Cardiac fibroblast (primary cell): ENCODE measurements around the gene ALDH1L1.
A peak's percentile ranks its signal among the peaks of the same experiment; 100 is the strongest.

Experiments
- DNase-seq, 2 donors: peaks; one replicate each; pipeline versions ENCODE4 v3.0.0 to v3.0.0-alpha.2; 2010; ENCODE audit warnings: low read depth in 2 of 2
- H3K4me3 ChIP-seq, 2 donors: replicated peaks in 1 of 2; 1 replicate in 1 of 2; 2 replicates in 1 of 2; pipeline ENCODE4 v1.5.1; 2011; ENCODE audit warnings: low read depth in 2 of 2, low read length in 2 of 2, mild to moderate bottlenecking in 2 of 2, moderate library complexity in 1 of 2
- CTCF ChIP-seq: IDR thresholded peaks from one replicate; pipeline ENCODE4 v1.5.1; 2011; ENCODE audit warnings: low read depth, mild to moderate bottlenecking, low read length, inconsistent platforms

ALDH1L1 gene

GRCh38 chr3:126116526-126116925, 63.9 kb downstream of the ALDH1L1 start:
- DNase-seq = no peak
- TF ChIP-seq CTCF = no peak

GRCh38 chr3:126114443-126115386, 65.7 kb downstream of the ALDH1L1 start:
- TF ChIP-seq CTCF = no peak
- no peak for DNase-seq
- no peak overlapping the region for H3K4me3 ChIP-seq

More at GRCh38 chr3:126116526-126116925, 63.9 kb downstream of the ALDH1L1 start:
- no peak overlapping the region for H3K4me3 ChIP-seq

- no peak overlapping the region for H3K4me3 ChIP-seq
- TF ChIP-seq CTCF = peak; percentile 51
- no peak for DNase-seq
Measured at GRCh38 chr3:126113733-126114442, 66.5 kb downstream of the ALDH1L1 start.

GRCh38 chr3:126113238-126113555, 67.2 kb downstream of the ALDH1L1 start:
- TF ChIP-seq CTCF = no peak
- DNase-seq = no peak
- H3K4me3 ChIP-seq = no peak overlapping the region

GRCh38 chr3:126112531-126113237, 67.7 kb downstream of the ALDH1L1 start:
- TF ChIP-seq CTCF = no peak
- H3K4me3 ChIP-seq = no peak overlapping the region
- DNase-seq = no peak

GRCh38 chr3:126111566-126112475, 68.6 kb downstream of the ALDH1L1 start:
- no peak overlapping the region for H3K4me3 ChIP-seq
- TF ChIP-seq CTCF = no peak

More at GRCh38 chr3:126111566-126112475, 68.6 kb downstream of the ALDH1L1 start:
- no peak for DNase-seq
